SH-SY5Y (cell line): Measurements from ENCODE around the gene PTBP1.

Experiments used
- GATA2 ChIP-seq: IDR thresholded peaks from 2 replicates; pipeline ENCODE4 v1.6.1; 2011; ENCODE audit warnings: mild to moderate bottlenecking, low read depth, low read length
- GATA3 ChIP-seq: IDR thresholded peaks from 2 replicates; pipeline ENCODE4 v1.6.1; 2011; ENCODE audit warnings: low read depth, mild to moderate bottlenecking, low read length, moderate library complexity

Gene PTBP1

DNA sequence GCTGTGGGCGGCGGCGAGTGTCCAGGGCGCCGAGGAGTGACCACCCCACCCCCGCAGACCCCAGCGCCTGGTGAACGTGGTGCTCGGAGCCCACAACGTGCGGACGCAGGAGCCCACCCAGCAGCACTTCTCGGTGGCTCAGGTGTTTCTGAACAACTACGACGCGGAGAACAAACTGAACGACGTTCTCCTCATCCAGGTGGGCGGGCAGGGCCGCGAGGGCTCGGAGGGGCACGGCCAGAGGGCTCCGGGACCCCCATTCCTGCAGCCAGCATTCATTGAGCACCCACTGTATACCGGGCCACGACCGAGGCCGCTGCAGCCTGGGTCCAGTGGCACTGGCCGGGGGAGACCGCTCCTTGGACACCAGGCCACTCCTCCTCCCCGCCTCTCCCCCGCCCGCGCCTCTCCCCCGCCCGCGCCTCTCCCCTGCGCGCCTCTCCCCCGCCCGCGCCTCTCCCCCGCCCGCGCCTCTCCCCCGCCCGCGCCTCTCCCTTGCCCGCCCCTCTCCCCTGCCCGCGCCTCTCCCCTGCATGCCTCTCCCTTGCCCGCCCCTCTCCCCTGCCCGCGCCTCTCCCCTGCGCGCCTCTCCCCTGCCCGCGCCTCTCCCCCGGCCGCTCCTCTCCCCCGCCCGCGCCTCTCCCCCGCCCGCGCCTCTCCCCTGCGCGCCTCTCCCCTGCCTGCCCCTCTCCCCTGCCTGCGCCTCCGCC, 46.7 kb downstream of the PTBP1 start:
- TF ChIP-seq GATA3 (no peak), GATA2 (no peak)

DNA sequence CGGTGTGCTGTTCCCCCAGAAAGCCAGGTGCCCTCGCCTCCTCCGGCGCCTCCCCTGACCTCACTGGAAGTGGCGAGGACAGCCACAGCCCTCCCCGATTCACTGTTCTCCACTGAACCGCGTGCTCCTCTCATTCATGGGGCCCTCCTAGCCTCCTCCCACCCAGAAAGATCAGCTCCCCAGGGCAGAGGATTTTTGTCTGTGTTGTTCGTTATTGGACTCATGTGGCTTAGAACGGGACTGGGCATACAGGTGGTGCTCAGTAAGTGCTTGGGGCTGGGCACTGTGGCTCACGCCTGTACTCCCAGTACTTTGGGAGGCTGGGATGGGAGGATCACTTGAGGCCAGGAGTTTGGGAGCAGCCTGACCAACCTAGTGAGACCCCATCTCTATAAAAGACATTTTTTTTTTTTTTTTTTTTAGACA, 47.3 kb downstream of the PTBP1 start:
- no peak for TF ChIP-seq GATA2

DNA sequence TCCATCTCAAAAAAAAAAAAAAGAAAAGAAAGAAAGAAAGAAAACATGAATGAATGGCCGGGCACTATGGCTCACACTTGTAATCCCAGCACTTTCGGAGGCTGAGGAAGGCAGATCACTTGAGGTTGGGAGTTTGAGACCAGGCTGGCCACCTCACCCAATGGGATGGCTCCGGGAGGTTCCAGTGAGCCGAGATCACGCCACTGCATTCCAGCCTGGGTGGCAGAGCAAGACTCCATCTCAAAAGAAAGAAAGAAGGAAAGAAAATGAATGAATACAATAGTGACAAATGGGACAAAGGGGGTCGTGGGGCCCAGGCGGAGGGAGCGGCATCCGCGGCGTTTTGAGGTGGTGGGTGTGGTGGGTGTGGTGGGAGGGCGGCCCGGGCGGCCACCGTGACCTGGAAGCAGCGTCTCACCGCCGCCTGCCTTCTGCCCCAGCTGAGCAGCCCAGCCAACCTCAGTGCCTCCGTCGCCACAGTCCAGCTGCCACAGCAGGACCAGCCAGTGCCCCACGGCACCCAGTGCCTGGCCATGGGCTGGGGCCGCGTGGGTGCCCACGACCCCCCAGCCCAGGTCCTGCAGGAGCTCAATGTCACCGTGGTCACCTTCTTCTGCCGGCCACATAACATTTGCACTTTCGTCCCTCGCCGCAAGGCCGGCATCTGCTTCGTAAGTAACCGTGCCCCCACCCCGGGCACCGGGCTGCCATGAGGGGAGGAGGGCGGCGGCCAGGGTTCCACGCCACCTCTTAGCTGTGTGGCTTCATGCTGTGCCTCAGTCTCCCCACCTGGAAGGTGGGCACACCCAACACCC, 48.7 kb downstream of the PTBP1 start:
- no peak for TF ChIP-seq GATA2
- no peak for TF ChIP-seq GATA3

DNA sequence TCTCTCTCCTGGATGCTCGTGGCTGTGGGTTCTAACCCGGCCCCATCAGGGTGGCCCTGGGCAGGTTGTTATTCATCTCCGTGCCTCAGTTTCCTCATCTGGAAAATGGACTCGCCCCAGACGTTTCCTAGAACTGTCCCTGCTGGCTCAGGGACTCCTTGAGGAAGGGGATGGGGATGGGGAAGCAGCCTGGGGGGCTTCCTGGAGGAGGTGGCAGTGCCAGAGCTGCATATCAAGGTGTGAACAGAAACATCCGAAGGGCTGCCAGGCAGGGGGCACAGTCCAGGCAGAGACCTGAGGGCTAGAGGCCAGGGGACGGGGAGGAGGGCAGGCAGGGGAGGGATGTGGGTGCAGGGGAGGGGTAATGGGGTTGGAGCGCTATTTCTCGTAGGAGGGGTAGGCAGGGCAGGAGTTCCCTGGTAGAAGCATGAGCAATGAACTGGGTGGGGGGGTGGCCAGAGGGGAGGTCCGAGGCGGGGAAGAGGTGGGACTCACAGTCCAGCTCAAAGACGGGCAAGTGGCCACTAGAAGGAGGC, 51.2 kb downstream of the PTBP1 start:
- TF ChIP-seq GATA3 (no peak), GATA2 (no peak)

DNA sequence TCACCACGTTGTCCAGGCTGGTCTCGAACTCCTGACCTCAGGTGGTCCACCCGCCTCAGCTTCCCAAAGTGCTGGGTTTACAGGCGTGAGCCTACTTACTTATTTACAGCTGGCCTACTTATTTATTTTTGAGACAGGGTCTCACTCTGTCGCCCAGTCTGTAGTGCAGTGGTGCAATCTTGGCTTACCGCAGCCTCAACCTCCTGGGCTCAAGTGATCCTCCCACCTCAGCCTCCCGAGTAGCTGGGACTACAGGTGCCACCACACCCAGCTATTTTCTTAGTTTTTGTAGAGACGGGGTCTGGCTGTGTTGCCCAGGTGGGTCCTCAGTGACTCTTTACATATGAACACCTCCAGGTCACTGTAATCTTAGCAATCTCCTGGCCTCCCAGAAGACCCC, 51.9 kb downstream of the PTBP1 start:
- peak; percentile 19; the same call in 1 of the 2 replicates for TF ChIP-seq GATA2

DNA sequence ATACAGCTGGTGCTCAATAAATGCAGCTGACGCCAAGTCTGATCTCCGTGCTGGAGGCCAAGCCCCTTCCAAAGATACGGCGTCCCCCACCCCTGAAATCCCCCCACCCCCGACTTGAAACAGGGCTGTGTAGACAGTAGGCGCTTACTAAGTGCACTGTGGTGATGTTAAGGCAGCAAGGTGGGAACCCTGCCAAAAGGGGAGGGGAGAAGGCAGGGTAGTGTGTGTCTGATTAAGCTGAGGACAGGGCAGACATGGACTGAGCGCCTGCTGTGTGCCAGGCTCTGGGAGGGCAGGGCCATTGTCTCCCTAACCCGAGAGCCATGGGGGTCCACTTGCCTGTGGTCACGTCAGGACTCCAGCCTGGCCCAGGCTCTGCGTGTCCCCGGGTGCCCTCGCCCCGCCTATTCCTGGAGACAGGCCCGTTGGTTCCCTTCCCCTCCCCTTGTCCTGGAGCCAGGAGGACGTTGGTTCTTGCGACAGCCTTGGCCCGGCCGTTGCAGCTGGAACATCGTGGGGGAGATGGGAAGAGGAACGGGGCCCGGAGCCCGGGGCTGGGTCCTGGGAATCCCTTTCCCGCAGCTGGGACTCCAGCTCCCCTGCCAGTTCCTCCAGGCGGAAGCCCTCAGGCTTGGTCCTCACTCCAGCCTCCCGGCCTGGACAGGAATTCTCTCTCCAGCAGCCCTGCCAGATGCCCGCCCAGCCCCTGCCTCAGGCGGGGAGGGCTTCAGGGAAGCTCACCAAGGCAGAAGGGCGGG, 53.1 kb downstream of the PTBP1 start:
- no peak for TF ChIP-seq GATA3
- no peak for TF ChIP-seq GATA2

DNA sequence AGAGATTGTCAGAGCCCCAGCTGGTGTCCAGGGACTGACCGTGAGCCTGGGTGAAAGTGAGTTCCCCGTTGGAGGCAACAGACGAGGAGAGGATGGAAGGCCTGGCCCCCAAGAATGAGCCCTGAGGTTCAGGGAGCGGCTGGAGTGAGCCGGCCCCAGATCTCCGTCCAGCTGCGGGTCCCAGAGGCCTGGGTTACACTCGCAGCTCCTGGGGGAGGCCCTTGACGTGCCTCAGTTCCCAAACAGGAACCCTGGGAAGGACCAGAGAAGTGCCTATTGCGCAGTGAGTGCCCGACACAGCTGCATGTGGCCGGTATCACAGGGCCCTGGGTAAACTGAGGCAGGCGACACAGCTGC, 53.7 kb downstream of the PTBP1 start:
- TF ChIP-seq GATA2, result no peak
- no peak for TF ChIP-seq GATA3

DNA sequence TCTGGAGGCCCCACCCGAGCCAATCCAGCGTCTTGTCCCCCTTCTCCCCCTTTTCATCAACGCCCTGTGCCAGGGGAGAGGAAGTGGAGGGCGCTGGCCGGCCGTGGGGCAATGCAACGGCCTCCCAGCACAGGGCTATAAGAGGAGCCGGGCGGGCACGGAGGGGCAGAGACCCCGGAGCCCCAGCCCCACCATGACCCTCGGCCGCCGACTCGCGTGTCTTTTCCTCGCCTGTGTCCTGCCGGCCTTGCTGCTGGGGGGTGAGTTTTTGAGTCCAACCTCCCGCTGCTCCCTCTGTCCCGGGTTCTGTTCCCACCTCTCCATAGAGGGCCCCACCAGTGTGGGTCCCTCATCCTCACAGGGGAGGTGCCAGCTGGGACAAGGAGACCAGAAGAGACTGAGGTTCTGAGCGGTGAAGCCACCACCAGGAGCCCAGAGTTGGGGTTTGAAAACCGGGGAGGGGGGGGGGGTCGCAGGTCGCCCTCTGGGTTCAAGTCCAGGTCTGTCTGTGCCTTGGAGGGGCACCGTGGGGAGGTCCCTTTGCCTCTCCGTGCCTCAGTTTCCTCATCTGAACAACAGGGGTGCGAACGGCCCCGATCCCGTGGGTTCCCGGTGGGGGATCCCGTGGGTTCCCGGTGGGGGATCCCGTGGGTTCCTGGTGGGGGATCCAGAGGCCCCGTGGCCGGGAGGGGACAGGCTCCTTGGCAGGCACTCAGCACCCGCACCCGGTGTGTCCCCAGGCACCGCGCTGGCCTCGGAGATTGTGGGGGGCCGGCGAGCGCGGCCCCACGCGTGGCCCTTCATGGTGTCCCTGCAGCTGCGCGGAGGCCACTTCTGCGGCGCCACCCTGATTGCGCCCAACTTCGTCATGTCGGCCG, 55.1 kb downstream of the PTBP1 start, which contains the start of gene ELANE:
Gene ELANE (plus strand): TSS at position 168 of the 878 bp plus-strand sequence. CDS start 26 bp downstream, at position 194.
- no peak for TF ChIP-seq GATA3

DNA sequence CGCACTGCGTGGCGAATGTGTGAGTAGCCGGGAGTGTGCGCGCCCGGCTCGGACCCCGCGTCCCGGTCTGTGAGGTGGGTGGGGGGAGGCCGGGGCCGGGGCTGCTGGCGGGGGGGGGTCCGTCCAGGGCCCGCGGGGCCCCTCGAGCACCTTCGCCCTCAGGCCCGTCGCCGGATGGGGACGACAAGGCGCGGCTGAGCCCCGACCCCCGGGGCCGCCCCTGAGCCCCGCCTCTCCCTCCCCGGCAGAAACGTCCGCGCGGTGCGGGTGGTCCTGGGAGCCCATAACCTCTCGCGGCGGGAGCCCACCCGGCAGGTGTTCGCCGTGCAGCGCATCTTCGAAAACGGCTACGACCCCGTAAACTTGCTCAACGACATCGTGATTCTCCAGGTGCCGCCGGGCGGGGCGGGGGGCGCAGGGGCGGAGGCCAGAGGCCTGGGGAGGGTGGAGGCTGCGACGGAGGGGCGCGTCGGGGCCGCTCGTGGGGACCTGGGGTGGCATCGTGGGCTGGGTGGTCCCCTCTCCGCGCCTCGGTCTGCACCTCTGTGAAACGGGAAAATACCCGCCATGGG, 55.8 kb downstream of the PTBP1 start:
- no peak for TF ChIP-seq GATA2
- TF ChIP-seq GATA3, result no peak

DNA sequence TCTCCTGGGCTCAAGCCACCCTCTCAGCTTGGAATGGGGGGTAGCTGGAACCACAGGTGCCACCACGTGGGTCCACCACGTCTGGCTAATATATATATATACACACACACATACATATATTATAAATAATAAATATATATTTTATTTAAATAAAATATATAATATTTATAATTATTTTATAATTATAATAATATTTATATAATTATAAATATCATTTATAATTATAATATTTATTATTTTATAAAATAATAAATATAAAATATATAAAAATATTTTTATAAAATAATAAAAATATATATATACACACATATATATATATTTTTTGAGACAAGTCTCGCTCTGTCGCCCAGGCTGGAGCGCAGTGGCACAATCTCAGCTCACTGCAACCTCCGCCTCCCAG, 57.3 kb downstream of the PTBP1 start:
- TF ChIP-seq GATA3, result no peak
- no peak for TF ChIP-seq GATA2

DNA sequence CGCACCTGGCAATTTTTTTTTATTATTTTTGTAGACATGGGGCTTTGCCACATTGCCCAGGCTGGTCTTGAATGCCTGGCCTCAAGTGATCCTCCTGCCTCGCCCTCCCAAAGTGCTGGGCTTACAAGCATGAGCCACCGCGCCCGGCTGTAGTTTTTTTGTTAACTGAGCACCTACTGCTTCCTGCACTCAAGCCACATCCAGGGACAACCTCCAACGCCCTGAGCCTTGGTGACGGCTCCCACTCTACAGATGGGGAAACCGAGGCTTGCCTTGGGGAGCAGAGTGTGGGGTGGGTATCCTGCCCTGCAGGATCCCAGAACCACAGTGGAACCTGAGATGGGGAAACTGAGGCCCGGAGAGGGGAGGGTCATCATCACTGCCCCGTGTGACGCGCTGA, 57.9 kb downstream of the PTBP1 start:
- TF ChIP-seq GATA3 (no peak), GATA2 (no peak)

DNA sequence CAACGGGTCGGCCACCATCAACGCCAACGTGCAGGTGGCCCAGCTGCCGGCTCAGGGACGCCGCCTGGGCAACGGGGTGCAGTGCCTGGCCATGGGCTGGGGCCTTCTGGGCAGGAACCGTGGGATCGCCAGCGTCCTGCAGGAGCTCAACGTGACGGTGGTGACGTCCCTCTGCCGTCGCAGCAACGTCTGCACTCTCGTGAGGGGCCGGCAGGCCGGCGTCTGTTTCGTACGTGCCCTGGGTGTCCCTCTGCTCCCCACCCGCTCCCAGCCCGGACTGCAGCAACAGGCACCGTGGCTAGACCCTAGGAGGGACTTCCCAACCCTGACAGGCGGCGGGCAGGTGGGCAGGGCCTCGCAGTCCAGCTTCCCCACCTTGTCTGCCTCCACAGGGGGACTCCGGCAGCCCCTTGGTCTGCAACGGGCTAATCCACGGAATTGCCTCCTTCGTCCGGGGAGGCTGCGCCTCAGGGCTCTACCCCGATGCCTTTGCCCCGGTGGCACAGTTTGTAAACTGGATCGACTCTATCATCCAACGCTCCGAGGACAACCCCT, 58.4 kb downstream of the PTBP1 start:
- no peak for TF ChIP-seq GATA2
- TF ChIP-seq GATA3, result no peak

DNA sequence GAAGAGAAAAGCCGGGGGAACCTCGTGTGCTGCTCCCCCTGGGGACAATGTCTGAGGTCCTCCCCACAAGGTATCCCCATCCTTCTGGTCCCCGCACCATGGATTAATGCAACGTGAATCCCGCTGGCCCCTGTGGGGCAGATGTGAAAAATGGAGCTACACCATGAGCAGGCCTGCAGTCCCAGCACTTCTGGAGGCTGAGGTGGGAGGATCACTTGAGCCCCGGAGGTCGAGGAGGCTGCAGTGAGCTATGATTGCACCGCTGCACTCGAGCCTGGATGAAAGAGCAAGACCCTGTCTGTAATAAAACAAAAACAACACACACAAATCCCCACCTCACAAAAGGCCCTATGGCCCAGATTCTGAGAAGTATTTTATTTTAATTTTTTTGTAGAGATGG, 61.0 kb downstream of the PTBP1 start:
- TF ChIP-seq GATA2, result no peak
- no peak for TF ChIP-seq GATA3
